Thyroid gland (tissue), 4 donors: Measurements from ENCODE around the gene GAL3ST2.

Experiments
- CTCF ChIP-seq, 6 experiments: fragments of 200-600 bp in 3 of 6; fragments of 450-650 bp in 3 of 6; sonication (generic) in 3 of 6; IDR thresholded peaks; one replicate each; pipeline ENCODE4 v1.5.1; 2016 to 2019; ENCODE audit warnings: antibody characterized with exemption in 6 of 6, mild to moderate bottlenecking in 2 of 6, inconsistent platforms in 1 of 6, moderate library complexity in 1 of 6
- POLR2A ChIP-seq, 2 donors: fragments of 450-650 bp; IDR thresholded peaks; one replicate each; pipeline ENCODE4 v1.6.1; 2017; ENCODE audit warnings: antibody characterized with exemption in 2 of 2, mild to moderate bottlenecking in 2 of 2, moderate library complexity in 1 of 2

GRCh38 chr2:241852116-241852980 is 75.7 kb downstream of the GAL3ST2 start:
- no peak for TF ChIP-seq CTCF (IDR thresholded peaks at IDR 0.05)
- TF ChIP-seq POLR2A (IDR thresholded peaks at IDR 0.05), result no peak
